ENCODE measurements around the gene TLCD5.

Gene TLCD5

GRCh38 chr11:120363436-120363835 is 38.3 kb downstream of the TLCD5 start:
- no peaks in the 10 kb centered on the region for H3K36me3 ChIP-seq (ENCODE audit: low read depth)
- ATAC-seq (ENCODE audit: low read depth) (no peak), DNase-seq (ENCODE audit: low spot score) (no peak)
- H3K4me1 ChIP-seq (ENCODE audit: insufficient read depth, poor library complexity, severe bottlenecking), result peaks cover 7% of the 10 kb centered on the region
- H3K27ac ChIP-seq (ENCODE audit: poor library complexity, severe bottlenecking), result no peak overlapping the region
- TF ChIP-seq, protein P1, sequence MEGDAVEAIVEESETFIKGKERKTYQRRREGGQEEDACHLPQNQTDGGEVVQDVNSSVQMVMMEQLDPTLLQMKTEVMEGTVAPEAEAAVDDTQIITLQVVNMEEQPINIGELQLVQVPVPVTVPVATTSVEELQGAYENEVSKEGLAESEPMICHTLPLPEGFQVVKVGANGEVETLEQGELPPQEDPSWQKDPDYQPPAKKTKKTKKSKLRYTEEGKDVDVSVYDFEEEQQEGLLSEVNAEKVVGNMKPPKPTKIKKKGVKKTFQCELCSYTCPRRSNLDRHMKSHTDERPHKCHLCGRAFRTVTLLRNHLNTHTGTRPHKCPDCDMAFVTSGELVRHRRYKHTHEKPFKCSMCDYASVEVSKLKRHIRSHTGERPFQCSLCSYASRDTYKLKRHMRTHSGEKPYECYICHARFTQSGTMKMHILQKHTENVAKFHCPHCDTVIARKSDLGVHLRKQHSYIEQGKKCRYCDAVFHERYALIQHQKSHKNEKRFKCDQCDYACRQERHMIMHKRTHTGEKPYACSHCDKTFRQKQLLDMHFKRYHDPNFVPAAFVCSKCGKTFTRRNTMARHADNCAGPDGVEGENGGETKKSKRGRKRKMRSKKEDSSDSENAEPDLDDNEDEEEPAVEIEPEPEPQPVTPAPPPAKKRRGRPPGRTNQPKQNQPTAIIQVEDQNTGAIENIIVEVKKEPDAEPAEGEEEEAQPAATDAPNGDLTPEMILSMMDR (IDR thresholded peaks at IDR 0.05; ENCODE audit: poor library complexity, severe bottlenecking), result no peak
- no peaks in the 10 kb centered on the region for H3K27me3 ChIP-seq (ENCODE audit: insufficient read depth, poor library complexity, severe bottlenecking)
- no peak overlapping the region for H3K4me3 ChIP-seq (ENCODE audit: severe bottlenecking)
- H3K9me3 ChIP-seq (ENCODE audit: severe bottlenecking), result no peaks in the 10 kb centered on the region

DNA sequence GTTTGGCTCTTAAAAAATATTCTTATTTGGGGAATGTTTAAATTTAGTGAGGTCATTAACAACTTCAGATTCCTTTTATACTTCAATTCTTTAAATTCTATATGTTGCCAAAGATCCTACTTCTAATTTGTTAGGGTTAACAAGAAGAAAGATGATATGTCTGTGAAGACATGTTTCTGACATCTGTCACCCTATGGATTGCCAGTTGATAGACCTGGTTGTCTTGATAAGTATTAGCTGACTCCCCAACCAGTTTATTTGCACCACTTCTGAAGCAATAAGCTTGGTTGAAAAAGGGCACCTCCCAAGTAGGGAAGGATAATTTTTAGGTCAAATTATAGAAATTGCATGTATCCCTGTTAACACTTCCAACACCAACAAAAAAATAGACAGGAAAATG is 40.4 kb downstream of the TLCD5 start:
- no peaks in the 10 kb centered on the region for H3K27me3 ChIP-seq (ENCODE audit: insufficient read depth, poor library complexity, severe bottlenecking)
- no peak overlapping the region for H3K27ac ChIP-seq (ENCODE audit: poor library complexity, severe bottlenecking)
- TF ChIP-seq, protein P1 (IDR thresholded peaks at IDR 0.05; ENCODE audit: poor library complexity, severe bottlenecking), result no peak
- peaks cover 7% of the 10 kb centered on the region for H3K4me1 ChIP-seq (ENCODE audit: insufficient read depth, poor library complexity, severe bottlenecking)
- H3K9me3 ChIP-seq (ENCODE audit: severe bottlenecking), result no peaks in the 10 kb centered on the region
- H3K4me3 ChIP-seq (ENCODE audit: severe bottlenecking), result no peak overlapping the region
- H3K36me3 ChIP-seq (ENCODE audit: low read depth), result no peaks in the 10 kb centered on the region
- ATAC-seq (ENCODE audit: low read depth) (no peak), DNase-seq (ENCODE audit: low spot score) (no peak)

DNA sequence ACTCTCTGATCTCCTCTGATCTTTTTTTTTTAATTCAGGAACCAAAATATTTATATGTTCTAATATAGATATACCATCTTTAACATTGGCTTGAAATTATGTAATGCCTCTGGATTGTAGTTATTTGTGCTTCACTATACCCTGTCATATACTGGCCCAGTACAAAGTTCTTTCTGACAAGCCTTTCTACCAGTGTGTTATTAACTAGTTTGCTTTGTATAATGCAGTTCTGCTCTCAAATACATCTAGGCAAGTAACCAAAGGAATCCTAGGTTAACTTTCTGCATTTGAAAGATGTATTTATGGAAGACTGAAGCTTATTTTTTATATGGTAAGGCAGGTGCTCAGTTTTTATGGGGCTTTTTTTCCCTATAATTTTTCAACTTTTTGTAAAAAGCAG is 47.2 kb downstream of the TLCD5 start:
- H3K27ac ChIP-seq (ENCODE audit: poor library complexity, severe bottlenecking), result no peak overlapping the region
- H3K36me3 ChIP-seq (ENCODE audit: low read depth), result no peaks in the 10 kb centered on the region
- TF ChIP-seq, protein P1 (IDR thresholded peaks at IDR 0.05; ENCODE audit: poor library complexity, severe bottlenecking), result no peak
- ATAC-seq (ENCODE audit: low read depth), result no peak
- no peaks in the 10 kb centered on the region for H3K27me3 ChIP-seq (ENCODE audit: insufficient read depth, poor library complexity, severe bottlenecking)
- H3K9me3 ChIP-seq (ENCODE audit: severe bottlenecking), result no peaks in the 10 kb centered on the region
- no peak for DNase-seq (ENCODE audit: low spot score)
- H3K4me3 ChIP-seq (ENCODE audit: severe bottlenecking), result no peak overlapping the region
- H3K4me1 ChIP-seq (ENCODE audit: insufficient read depth, poor library complexity, severe bottlenecking), result peaks cover 18% of the 10 kb centered on the region

- Histone ChIP-seq H3K27ac (ENCODE audit: poor library complexity, severe bottlenecking) (no peak overlapping the region), H3K4me1 (ENCODE audit: insufficient read depth, poor library complexity, severe bottlenecking) (peaks cover 35% of the 10 kb centered on the region), H3K27me3 (ENCODE audit: insufficient read depth, poor library complexity, severe bottlenecking) (no peaks in the 10 kb centered on the region), H3K36me3 (ENCODE audit: low read depth) (no peaks in the 10 kb centered on the region), H3K9me3 (ENCODE audit: severe bottlenecking) (peaks cover 5% of the 10 kb centered on the region), H3K4me3 (ENCODE audit: severe bottlenecking) (no peak overlapping the region)
- TF ChIP-seq, protein P1 (IDR thresholded peaks at IDR 0.05; ENCODE audit: poor library complexity, severe bottlenecking), result no peak
- DNase-seq (ENCODE audit: low spot score) (no peak), ATAC-seq (ENCODE audit: low read depth) (no peak)
These were observed 50.0 kb downstream of the TLCD5 start for GRCh38 chr11:120375076-120375475.

GRCh38 chr11:120376547-120377182 is 51.6 kb downstream of the TLCD5 start:
- no peaks in the 10 kb centered on the region for H3K36me3 ChIP-seq (ENCODE audit: low read depth)
- DNase-seq (ENCODE audit: low spot score) (no peak), ATAC-seq (ENCODE audit: low read depth) (no peak)
- H3K9me3 ChIP-seq (ENCODE audit: severe bottlenecking), result peaks cover 5% of the 10 kb centered on the region
- H3K4me3 ChIP-seq (ENCODE audit: severe bottlenecking), result no peak overlapping the region
- TF ChIP-seq, protein P1 (IDR thresholded peaks at IDR 0.05; ENCODE audit: poor library complexity, severe bottlenecking), result no peak
- no peak overlapping the region for H3K27ac ChIP-seq (ENCODE audit: poor library complexity, severe bottlenecking)
- H3K4me1 ChIP-seq (ENCODE audit: insufficient read depth, poor library complexity, severe bottlenecking), result peaks cover 36% of the 10 kb centered on the region
- no peaks in the 10 kb centered on the region for H3K27me3 ChIP-seq (ENCODE audit: insufficient read depth, poor library complexity, severe bottlenecking)
